Kidney capillary endothelial cell (primary cell): ENCODE results near the gene WDR38.

Experiments
- DNase-seq: peaks from one replicate; pipeline ENCODE4 v3.0.0-alpha.2; 2018; ENCODE audit warnings: low spot score

WDR38 gene

GRCh38 chr9:124858330-124859046 lies 5.2 kb downstream of the WDR38 start:
- DNase-seq = no peak

GRCh38 chr9:124859803-124860581 lies 6.7 kb downstream of the WDR38 start:
- no peak for DNase-seq

- DNase-seq = no peak
Observed at GRCh38 chr9:124860582-124861341, 7.5 kb downstream of the WDR38 start.

- DNase-seq = peak; percentile 87
Observed at GRCh38 chr9:124861342-124862229, 8.3 kb downstream of the WDR38 start, which contains the start of the genes ARPC5L and RPL35. Gene ARPC5L, plus strand, starts transcription at chr9:124862130. Its CDS starts 7,161 bp downstream, at chr9:124869291. Gene RPL35, minus strand, starts transcription at chr9:124861957. Its CDS starts 45 bp downstream, at chr9:124861912.

GRCh38 chr9:124863371-124863871 lies 10.2 kb downstream of the WDR38 start:
- DNase-seq = no peak

- peak; percentile 87 for DNase-seq
Observed at GRCh38 chr9:124868511-124869465, 15.5 kb downstream of the WDR38 start.

- no peak for DNase-seq
Observed at GRCh38 chr9:124869466-124869985, 16.3 kb downstream of the WDR38 start.

GRCh38 chr9:124869986-124870560 lies 16.8 kb downstream of the WDR38 start:
- DNase-seq = peak; percentile 86

- DNase-seq = no peak
Observed at GRCh38 chr9:124870723-124871122, 17.5 kb downstream of the WDR38 start.

GRCh38 chr9:124871156-124871561 lies 17.9 kb downstream of the WDR38 start:
- no peak for DNase-seq

- DNase-seq = no peak
Observed at GRCh38 chr9:124873664-124874063, 20.4 kb downstream of the WDR38 start.

GRCh38 chr9:124875501-124875900 lies 22.2 kb downstream of the WDR38 start:
- DNase-seq = no peak

GRCh38 chr9:124877021-124877782 lies 23.9 kb downstream of the WDR38 start:
- no peak for DNase-seq

- no peak for DNase-seq
Observed at GRCh38 chr9:124878021-124878420, 24.8 kb downstream of the WDR38 start.

GRCh38 chr9:124878518-124878917 lies 25.3 kb downstream of the WDR38 start:
- DNase-seq = no peak

- no peak for DNase-seq
Observed at GRCh38 chr9:124879226-124879625, 26.0 kb downstream of the WDR38 start.

GRCh38 chr9:124880501-124880900 lies 27.2 kb downstream of the WDR38 start:
- DNase-seq = no peak

GRCh38 chr9:124881138-124881743 lies 28.0 kb downstream of the WDR38 start:
- DNase-seq = no peak
